HepG2 (cell line): ENCODE data around the gene NUP62. TPM values are rescaled to one million over a fixed set of nuclear protein-coding genes. Genes with fewer than 3 reads are reported as not detected.

ENCODE experiments used
- ADNP ChIP-seq: sonication (generic); formaldehyde crosslinking; IDR thresholded peaks from 2 replicates; pipeline ENCODE4 v1.4.0; 2020; ENCODE audit warnings: missing genetic modification reagents
- ZFP36 ChIP-seq: fragments of 150-350 bp; IDR thresholded peaks from 2 replicates; pipeline ENCODE4 v1.6.1; 2018; ENCODE audit warnings: borderline replicate concordance, low read length, low read depth; ENCODE audit not compliant: partially characterized antibody
- ZNF296 ChIP-seq: sonication (generic); formaldehyde crosslinking; conservative IDR thresholded peaks from 2 replicates; pipeline ENCODE4 v1.5.0; 2020; ENCODE audit warnings: mild to moderate bottlenecking, missing genetic modification reagents
- ZNF3 ChIP-seq: IDR thresholded peaks from 2 replicates; pipeline ENCODE4 v1.7.0; 2017; ENCODE audit warnings: inconsistent platforms
- ZNF362 ChIP-seq: sonication (generic); formaldehyde crosslinking; IDR thresholded peaks from 2 replicates; pipeline ENCODE4 v1.4.0; 2020; ENCODE audit warnings: missing genetic modification reagents, mild to moderate bottlenecking, borderline replicate concordance
- polyA plus RNA-seq, 8 experiments: library from polyadenylated mRNA; depleted of rRNA in 3 of 8; stranded (reverse) in 7 of 8; unstranded in 1 of 8; fragments of >200 nt; fragmentation: Illumina TruSeq in 4 of 8; extraction: Trizol in 4 of 8; gene quantifications; 2 replicates each; pipeline versions ENCODE4 v1.2.1 to v1.2.3, GENCODE V29; 2011 to 2016; ENCODE audit warnings: low read depth in 4 of 8, missing spikeins in 1 of 8, mixed read lengths in 1 of 8; ENCODE audit not compliant: insufficient read depth in 1 of 8
- total RNA-seq, 5 experiments: library from RNA; depleted of rRNA; stranded (reverse); fragments of >200 nt; fragmentation: Illumina TruSeq; extraction: Trizol; gene quantifications; 2 replicates each; pipeline ENCODE4 v1.2.3, GENCODE V29; 2016; ENCODE audit warnings: low read depth in 1 of 5
- TF ChIP-seq, protein P1 (sequence below): sonication (generic); formaldehyde crosslinking; conservative IDR thresholded peaks from 2 replicates; pipeline ENCODE4 v1.4.0; 2020; ENCODE audit warnings: missing genetic modification reagents
- TF ChIP-seq, protein P2 (sequence below): sonication (generic); formaldehyde crosslinking; IDR thresholded peaks from 2 replicates; pipeline ENCODE4 v1.4.0; 2020; ENCODE audit warnings: missing genetic modification reagents
- TF ChIP-seq, protein P3 (sequence below): sonication (generic); formaldehyde crosslinking; IDR thresholded peaks from 2 replicates; pipeline ENCODE4 v1.4.0; 2020; ENCODE audit warnings: missing genetic modification reagents

Gene NUP62
- total and polyA plus RNA-seq, 2 of the 13 experiments (the other 11 are each of a cell fraction or from before 2014, with no cell fraction given): 16.5 to 41.5 TPM

DNA sequence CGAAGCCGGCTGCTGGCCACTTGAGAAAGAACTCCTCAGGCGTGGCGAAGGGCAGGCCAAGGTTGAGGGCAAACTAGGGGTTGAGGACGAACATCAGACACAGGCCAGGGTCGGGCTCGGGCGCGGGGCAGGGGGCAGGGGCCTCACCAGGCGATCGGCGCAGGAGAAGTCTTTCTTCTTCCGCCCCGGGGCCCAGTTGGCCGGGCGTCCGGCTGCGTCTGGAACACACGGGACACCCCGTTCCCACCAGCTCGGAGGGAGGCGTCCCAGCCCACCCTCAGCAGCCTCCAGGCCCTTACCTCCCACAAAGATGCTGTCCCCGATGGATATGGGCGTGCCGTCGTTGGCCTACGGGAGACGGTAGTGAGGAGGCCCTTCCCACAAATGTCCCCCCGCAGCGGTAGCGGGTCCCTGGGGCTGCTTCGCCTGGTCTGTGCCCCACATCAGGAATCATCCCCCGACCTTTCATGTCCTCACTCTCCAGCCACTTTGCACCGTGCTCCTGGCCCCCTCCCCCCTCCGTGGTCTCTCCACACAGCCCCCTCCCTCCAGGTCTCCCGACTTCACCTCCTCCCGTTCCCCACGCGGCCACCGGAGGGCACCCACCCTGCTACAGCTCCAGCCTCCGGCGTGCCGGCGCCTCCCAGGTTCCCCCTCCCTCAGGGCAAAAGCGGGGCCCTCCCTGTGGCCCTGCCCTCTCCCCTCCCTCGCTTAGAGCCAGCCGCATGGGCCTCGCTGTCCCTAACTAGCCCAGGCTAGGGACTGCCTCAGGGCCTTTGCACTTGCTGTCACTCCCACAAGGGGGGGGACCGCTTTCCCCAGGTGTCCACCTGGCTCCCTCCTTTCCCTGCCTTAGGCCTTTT is 66.7 kb downstream of the NUP62 start (continued):
- TF ChIP-seq, protein P1, sequence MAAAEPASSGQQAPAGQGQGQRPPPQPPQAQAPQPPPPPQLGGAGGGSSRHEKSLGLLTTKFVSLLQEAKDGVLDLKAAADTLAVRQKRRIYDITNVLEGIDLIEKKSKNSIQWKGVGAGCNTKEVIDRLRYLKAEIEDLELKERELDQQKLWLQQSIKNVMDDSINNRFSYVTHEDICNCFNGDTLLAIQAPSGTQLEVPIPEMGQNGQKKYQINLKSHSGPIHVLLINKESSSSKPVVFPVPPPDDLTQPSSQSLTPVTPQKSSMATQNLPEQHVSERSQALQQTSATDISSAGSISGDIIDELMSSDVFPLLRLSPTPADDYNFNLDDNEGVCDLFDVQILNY: no peak
- TF ChIP-seq, protein P2, sequence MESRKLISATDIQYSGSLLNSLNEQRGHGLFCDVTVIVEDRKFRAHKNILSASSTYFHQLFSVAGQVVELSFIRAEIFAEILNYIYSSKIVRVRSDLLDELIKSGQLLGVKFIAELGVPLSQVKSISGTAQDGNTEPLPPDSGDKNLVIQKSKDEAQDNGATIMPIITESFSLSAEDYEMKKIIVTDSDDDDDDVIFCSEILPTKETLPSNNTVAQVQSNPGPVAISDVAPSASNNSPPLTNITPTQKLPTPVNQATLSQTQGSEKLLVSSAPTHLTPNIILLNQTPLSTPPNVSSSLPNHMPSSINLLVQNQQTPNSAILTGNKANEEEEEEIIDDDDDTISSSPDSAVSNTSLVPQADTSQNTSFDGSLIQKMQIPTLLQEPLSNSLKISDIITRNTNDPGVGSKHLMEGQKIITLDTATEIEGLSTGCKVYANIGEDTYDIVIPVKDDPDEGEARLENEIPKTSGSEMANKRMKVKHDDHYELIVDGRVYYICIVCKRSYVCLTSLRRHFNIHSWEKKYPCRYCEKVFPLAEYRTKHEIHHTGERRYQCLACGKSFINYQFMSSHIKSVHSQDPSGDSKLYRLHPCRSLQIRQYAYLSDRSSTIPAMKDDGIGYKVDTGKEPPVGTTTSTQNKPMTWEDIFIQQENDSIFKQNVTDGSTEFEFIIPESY (CRISPR knock-in tag): peak; percentile 86
- TF ChIP-seq ADNP (CRISPR knock-in tag) (0 out of 2 replicates have a peak, but pooled peaks have one; percentile 42), ZNF296 (CRISPR knock-in tag) (no peak), ZNF362 (no peak), ZFP36 (no peak), ZNF3 (CRISPR knock-in tag) (no peak)
- TF ChIP-seq, protein P3, sequence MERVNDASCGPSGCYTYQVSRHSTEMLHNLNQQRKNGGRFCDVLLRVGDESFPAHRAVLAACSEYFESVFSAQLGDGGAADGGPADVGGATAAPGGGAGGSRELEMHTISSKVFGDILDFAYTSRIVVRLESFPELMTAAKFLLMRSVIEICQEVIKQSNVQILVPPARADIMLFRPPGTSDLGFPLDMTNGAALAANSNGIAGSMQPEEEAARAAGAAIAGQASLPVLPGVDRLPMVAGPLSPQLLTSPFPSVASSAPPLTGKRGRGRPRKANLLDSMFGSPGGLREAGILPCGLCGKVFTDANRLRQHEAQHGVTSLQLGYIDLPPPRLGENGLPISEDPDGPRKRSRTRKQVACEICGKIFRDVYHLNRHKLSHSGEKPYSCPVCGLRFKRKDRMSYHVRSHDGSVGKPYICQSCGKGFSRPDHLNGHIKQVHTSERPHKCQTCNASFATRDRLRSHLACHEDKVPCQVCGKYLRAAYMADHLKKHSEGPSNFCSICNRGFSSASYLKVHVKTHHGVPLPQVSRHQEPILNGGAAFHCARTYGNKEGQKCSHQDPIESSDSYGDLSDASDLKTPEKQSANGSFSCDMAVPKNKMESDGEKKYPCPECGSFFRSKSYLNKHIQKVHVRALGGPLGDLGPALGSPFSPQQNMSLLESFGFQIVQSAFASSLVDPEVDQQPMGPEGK (CRISPR knock-in tag): peak; percentile 66
- TF ChIP-seq, all 625 proteins: peak for 10
